Islet of Langerhans (tissue), 1 donor: ENCODE results near the gene STAP1.

Experiments
- FAIRE-seq: peaks from one replicate; lab custom pipeline; 2011; peaks lifted over from hg19 to GRCh38; lab: Jason Lieb, UNC

STAP1 gene

DNA sequence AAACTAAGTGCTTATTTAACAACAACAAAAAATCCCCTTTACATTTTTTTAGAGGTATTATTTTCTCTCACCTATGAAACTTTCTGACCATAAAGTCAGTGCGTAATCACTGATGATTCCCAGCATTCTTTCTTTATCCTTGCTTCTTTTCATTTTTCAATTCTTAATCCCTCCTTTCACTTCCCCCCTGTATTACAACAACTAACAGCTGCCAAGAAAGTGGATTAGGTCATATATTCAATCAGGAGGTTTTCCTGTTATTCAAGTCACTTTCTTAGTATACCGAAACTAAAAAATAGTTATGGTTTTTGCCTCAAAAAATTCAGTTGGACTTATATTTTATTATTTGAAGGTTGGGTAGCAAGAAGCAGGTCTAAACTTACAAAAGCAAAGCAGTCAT is 2.1 kb upstream of the STAP1 start:
- FAIRE-seq, result no peak

GRCh38 chr4:67565284-67565683 is 6.8 kb downstream of the STAP1 start:
- FAIRE-seq, result no peak

GRCh38 chr4:67566335-67566734 is 7.8 kb downstream of the STAP1 start:
- FAIRE-seq, result no peak

DNA sequence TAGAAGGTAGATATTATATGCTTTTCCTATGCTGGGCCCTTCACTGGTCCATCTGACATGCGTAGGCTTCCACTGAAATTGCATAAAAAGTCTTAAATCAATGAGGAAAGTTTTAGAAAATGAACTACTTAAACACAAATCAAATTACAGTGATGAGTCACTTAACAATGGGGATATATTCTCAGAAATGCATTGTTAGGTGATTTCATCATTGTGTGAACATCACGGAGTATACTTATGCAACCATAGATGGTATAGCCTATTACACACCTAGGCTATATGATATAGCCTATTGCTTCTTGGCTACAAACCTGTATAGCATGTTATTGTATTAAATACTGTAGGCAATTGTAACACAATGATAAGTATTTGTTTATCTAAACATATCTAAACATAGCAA is 10.3 kb downstream of the STAP1 start:
- no peak for FAIRE-seq

GRCh38 chr4:67570537-67570936 is 12.0 kb downstream of the STAP1 start:
- FAIRE-seq, result no peak

DNA sequence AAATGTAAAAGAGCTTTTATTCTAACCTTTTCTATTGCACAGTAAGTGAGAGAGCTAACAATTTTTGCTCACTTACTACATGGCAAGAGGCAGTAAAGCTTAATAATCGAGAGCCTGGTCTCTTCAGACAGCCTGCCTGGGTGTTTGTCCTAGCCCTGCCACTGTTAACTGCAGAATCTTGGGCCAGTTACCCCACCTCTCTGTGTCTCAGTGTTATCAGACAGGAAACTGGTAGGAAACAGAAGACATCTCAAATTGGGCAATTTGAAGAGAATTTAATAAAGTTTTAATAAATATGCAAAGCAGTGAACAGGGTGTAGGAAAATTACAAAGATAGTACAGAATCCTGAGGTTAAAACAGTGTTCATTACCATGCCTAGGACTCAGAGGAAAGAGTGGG is 13.4 kb downstream of the STAP1 start:
- no peak for FAIRE-seq

DNA sequence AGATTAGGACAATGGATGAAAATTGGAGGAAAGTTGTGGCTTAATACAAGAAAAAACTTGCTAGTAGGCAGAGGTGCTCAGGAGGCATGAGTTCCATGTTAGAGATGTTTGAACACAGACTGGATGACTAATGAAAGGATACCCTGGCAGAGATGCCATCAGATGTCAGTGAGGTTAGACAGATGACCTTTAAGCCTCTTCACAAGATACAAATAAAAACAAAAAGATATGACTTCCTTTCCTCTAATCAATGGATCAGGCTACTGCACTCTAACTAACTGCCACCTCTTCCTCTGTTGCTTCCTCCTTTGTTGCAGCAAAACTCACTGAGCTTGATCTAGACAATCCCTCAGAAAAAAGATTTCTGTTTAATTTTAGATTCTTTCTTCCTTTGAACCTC is 14.7 kb downstream of the STAP1 start:
- no peak for FAIRE-seq

DNA sequence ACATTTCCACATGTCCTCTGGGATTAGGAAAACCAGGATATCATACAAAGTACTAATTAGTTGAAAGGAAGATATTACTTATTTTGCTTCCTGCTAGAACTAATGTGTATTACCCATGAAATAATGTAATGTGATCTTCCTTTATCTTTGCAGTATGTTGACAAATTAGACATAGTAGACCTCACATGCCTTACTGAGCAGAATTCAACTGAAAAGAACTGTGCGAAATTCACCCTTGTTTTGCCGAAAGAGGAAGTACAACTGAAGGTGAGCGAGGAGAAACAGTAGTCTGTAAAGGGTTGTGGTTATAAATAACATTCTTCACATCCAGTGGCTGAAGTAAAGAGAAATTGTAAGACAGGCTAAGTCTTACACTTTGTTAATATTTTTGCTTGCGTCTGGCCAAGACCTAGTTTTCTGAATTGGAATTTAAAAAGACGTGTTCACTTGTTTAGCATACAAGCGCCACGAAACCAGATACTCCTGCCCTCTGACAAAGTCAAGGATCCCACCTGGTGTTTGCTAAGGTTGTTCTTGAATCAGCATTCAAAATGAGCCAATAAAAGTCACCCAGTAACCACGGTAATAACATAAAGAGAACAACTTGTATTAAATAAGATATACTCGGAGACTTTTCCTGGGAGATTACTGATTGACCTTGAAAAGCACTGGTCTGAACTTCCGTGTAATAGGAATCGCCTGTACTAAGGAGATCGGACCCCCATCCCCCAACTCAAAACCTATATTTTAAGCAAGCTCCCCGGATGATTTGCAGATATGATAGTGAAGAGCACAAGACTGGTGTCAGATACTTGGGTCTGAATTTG is 16.9 kb downstream of the STAP1 start:
- FAIRE-seq, result peak; percentile 64

GRCh38 chr4:67576059-67576466 is 17.5 kb downstream of the STAP1 start:
- no peak for FAIRE-seq

GRCh38 chr4:67576538-67576937 is 18.0 kb downstream of the STAP1 start:
- FAIRE-seq, result no peak

- no peak for FAIRE-seq
Measured at GRCh38 chr4:67580577-67580976, 22.1 kb downstream of the STAP1 start.

DNA sequence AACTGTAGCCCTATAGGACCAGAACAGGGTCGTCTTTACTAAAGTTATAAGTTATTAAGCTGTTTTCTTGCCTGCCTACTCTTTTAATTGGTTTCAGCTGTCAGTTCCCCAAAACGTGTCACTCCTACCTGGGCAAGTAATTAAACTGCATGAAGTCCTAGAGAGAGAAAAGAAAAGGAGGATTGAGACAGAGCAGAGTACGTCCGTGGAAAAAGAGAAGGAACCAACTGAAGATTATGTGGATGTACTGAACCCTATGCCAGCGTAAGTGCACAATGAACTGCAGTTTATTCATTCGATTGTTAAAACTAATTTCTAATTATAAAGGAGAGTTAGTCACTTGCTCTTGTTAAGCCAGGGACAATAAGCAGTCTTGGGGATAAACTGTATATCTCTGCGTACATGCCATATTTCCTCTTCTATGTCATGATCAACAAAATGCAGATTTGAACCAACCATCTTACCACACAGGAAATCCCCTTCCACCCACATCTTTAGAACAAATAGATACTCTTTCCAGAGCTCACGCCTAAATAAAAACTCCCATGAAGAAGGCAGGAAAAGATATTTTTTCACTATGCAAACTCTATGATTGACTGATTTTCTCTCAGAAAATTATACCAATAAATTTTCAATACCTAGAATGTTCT is 22.8 kb downstream of the STAP1 start:
- FAIRE-seq, result no peak

GRCh38 chr4:67581913-67582312 is 23.4 kb downstream of the STAP1 start:
- no peak for FAIRE-seq

DNA sequence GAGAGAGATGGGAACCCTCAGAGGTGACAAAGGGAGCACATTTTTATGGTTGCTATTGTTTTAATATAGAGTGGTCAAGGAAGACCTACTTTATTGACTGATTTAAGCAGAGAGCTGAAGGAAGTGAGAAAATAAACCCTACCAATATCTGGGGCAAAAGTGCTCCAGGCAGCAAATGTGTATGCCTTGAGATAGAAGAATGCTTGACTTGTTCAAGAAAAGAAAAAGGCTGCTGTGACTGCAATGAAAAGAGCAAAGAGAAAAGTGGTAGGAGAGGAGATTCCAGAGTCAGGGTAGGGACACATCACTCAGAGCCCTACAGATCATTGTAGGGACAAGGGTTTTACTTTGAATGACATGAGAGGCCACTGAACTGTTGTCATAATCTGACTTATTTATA is 26.0 kb downstream of the STAP1 start:
- no peak for FAIRE-seq

- peak; percentile 45 for FAIRE-seq
Measured at GRCh38 chr4:67587156-67587555, 28.6 kb downstream of the STAP1 start.

GRCh38 chr4:67593741-67594175 is 35.2 kb downstream of the STAP1 start:
- FAIRE-seq, result no peak

DNA sequence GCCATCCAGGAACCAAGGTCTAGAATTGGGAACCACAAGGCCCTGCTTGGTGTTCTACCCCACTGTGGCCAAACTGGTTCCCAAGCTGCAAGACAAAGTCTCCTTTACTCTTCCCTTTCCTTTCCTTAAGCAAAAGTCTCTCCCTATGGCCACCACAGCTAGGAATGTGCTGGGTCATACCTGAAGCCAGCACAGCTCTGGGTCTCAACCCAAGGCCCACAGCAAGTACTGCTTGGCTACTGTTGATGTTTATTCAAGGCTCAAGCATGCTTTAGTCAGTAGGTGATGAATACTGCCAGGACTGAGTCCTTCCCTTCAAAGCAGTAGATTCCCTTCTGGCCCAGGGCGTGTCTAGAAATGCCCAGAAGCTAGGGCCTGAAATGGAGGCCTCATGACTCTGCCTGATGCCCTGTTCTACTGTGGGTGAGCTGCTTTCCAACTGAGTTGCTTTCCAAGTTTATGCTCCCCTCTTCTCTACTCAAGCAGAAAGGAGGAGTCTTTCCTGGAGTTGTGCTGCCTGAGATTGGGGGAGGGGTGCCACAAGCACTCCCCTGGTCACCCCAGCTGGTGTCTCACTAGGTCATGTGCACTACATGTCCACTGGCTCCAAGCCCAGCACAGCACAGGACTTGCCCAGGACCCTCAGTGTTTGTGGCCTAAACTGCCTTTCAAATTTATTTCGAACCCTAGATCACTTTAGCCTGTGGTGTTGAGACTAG is 44.9 kb downstream of the STAP1 start:
- FAIRE-seq, result no peak

GRCh38 chr4:67604029-67604381 is 45.5 kb downstream of the STAP1 start:
- FAIRE-seq, result no peak

GRCh38 chr4:67604749-67605148 is 46.2 kb downstream of the STAP1 start:
- FAIRE-seq, result no peak

GRCh38 chr4:67608027-67608426 is 49.5 kb downstream of the STAP1 start:
- FAIRE-seq, result no peak

GRCh38 chr4:67614186-67614585 is 55.7 kb downstream of the STAP1 start:
- FAIRE-seq, result no peak

- FAIRE-seq, result no peak
Measured at GRCh38 chr4:67615119-67615518, 56.6 kb downstream of the STAP1 start.

GRCh38 chr4:67616478-67616877 is 58.0 kb downstream of the STAP1 start:
- FAIRE-seq, result no peak
